Ovary (tissue), 10 donors: Measurements from ENCODE around the gene MUC6. TPM values are rescaled to one million over a fixed set of nuclear protein-coding genes. Genes with fewer than 3 reads are reported as not detected.
A peak's percentile ranks its signal among the peaks of the same experiment; 100 is the strongest.

ENCODE experiments used
- DNase-seq, 5 donors: peaks; one replicate each; pipeline ENCODE4 v3.0.0-alpha.2; 2019 to 2020
- H3K27ac ChIP-seq, 2 donors: fragments of 200-600 bp; one replicate each; pipeline versions ENCODE4 v1.5.1 to v1.8.0; 2019 to 2022
- H3K27me3 ChIP-seq: fragments of 200-600 bp; one replicate; pipeline ENCODE4 v1.8.0; 2022
- H3K36me3 ChIP-seq: fragments of 200-600 bp; sonication (generic); one replicate; pipeline ENCODE4 v1.5.1; 2019
- H3K4me1 ChIP-seq: one replicate; pipeline ENCODE4 v1.8.1; 2013; ENCODE audit warnings: mild to moderate bottlenecking, moderate library complexity; ENCODE audit not compliant: insufficient read depth
- H3K4me3 ChIP-seq: fragments of 200-600 bp; sonication (generic); one replicate; pipeline ENCODE4 v1.5.1; 2017
- H3K9me3 ChIP-seq, 2 donors: fragments of 200-600 bp in 1 of 2; sonication (generic) in 1 of 2; one replicate each; pipeline versions ENCODE4 v1.5.1 to v1.8.1; 2013 to 2019; ENCODE audit warnings: mild to moderate bottlenecking in 1 of 2, moderate library complexity in 1 of 2
- CTCF ChIP-seq, 3 donors: fragments of 450-650 bp in 2 of 3; fragments of 200-600 bp in 1 of 3; IDR thresholded peaks; one replicate each; pipeline versions ENCODE4 v1.5.1 to v1.8.0; 2016 to 2022; ENCODE audit warnings: antibody characterized with exemption in 3 of 3, mild to moderate bottlenecking in 1 of 3
- EP300 ChIP-seq: sonication (generic); formaldehyde crosslinking; IDR thresholded peaks from one replicate; pipeline ENCODE4 v1.6.1; 2017; ENCODE audit warnings: antibody characterized with exemption
- POLR2A ChIP-seq: fragments of 450-650 bp; IDR thresholded peaks from one replicate; pipeline ENCODE4 v1.6.1; 2017; ENCODE audit warnings: antibody characterized with exemption, mild to moderate bottlenecking, moderate library complexity
- WGBS, 3 donors: extraction: QIAGEN DNeasy Blood & Tissue Kit in 1 of 3; methylation state at CpG; one replicate each; pipeline versions ENCODE4 v1.1.5 to v1.1.7; 2013 to 2017; 5-methylcytosine and 5-hydroxymethylcytosine counted together
- intact Hi-C, 4 donors: fragments of 100-400 bp; cut with DNase I; formaldehyde crosslinking; loops; one replicate each; pipeline versions ENCODE4 v1.11.0 to v1.15.1; 2022 to 2023
- long read RNA-seq, 3 donors: library from polyadenylated mRNA in 2 of 3; unstranded in 2 of 3; transcript quantifications; one replicate each; pipeline ENCODE4 v2.0.0 and lab custom pipeline, GENCODE V29; 2021 to 2026
- polyA plus RNA-seq, 2 donors: library from polyadenylated mRNA; stranded (reverse); fragments of 200-250 nt in 1 of 2; fragments of 350-450 nt in 1 of 2; fragmentation: Illumina TruSeq in 1 of 2; extraction: RNeasy Lipid Tissue Mini Kit (QIAGEN cat#74804) in 1 of 2; gene quantifications; one replicate each; pipeline ENCODE4 v1.2.3, GENCODE V29; 2013 to 2014
- total RNA-seq, 7 donors: library from RNA; depleted of rRNA in 2 of 7; stranded (reverse); fragments of >200 nt in 2 of 7; fragmentation: NEBNext Ultra II Directional in 3 of 7; extraction: Animal tissue kit (Norgen Biotek cat#: 25700) in 3 of 7; gene quantifications; one replicate each; pipeline versions ENCODE4 v1.1.0 to v1.2.4, GENCODE V29; 2016 to 2023
- donor health status: DM: no; HTN: no; CAD: no; lungs with moderate emphysema.
- donor health status: DM: no; HTN: no; CAD: no.
- donor health status: Bipolar disorder and iron deficiency.
- donor health status: DM: yes; HTN: yes; CAD: no.
- donor health status: DM: no; HTN: no; CAD: no.
- donor health status: DM: yes; HTN: yes; CAD: no.

Gene MUC6
- total RNA-seq = 1 to 10 TPM in 1 of 7 donors, under 1 TPM in 5, not detected in 1; 0.23 to 7.2 (median 0.41) TPM
- polyA plus RNA-seq = under 1 TPM; 0.02 to 0.06 TPM
- long read RNA-seq, donor 1, partial matches to known transcripts = 0 of 3 reads
- long read RNA-seq, donor 1, other reads (novel, unspliced or antisense) = 3 of 3 reads
- long read RNA-seq, donor 2 = 0 reads
- long read RNA-seq, donor 3, partial matches to known transcripts = 2 of 4 reads
- long read RNA-seq, donor 3, other reads (novel, unspliced or antisense) = 2 of 4 reads

DNA sequence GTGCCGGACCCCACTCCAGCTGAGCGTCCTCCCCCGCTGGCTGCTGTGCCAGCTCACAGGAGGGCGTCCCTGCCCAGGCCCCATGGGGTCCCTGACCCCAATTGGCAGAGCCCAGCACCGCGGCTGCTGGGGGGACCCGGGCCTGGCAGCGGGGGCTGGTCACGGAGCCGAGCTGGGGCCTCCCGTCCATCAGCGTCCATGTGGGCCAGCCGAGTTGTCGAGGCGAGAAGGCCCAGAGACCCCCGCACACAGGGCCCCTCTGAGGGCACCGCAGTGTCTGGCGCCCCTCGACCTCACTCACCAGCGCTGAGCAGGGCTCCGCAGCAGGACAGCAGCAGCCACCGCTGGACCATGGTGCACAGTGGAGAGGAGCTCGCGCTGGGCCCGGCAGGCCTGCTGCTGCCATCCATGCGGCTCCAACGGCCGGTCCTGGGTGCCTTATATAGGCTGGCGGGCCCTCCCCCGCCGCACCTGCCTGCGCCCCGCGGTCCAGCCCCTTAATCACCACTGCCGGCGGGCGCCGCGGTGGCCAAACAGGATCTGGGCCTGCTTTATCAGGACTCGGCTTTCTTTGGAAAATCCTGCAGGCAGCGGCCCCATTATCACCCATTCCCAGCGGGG is at the start of gene MUC6:
Gene MUC6 (minus strand): TSS at position 416 of the 621 bp plus-strand sequence. CDS start 63 bp downstream, at position 353.
- H3K36me3 ChIP-seq = no peaks in the 10 kb centered on the region
- peaks cover 6% of the 10 kb centered on the region for H3K4me1 ChIP-seq
- no peak for DNase-seq
- H3K27ac ChIP-seq = no peak within 1 kb of the TSS
- H3K9me3 ChIP-seq = no peaks in the 10 kb centered on the region
- no peaks in the 10 kb centered on the region for H3K27me3 ChIP-seq
- TF ChIP-seq POLR2A = no peak
- TF ChIP-seq CTCF (IDR thresholded peaks at IDR 0.05) = no peak
- TF ChIP-seq EP300 = no peak
- intact Hi-C loops = loop anchor here in 1 of 4 donors (5.0 kb wide), 1 partner anchor 109 kb away; the partner anchor contains the start of gene AP2A2
- WGBS, 3 donors = 41 to 49% (median 43%) methylated on average over 28 to 42 of the region's 42 CpGs
- H3K4me3 ChIP-seq = no peak within 1 kb of the TSS

DNA sequence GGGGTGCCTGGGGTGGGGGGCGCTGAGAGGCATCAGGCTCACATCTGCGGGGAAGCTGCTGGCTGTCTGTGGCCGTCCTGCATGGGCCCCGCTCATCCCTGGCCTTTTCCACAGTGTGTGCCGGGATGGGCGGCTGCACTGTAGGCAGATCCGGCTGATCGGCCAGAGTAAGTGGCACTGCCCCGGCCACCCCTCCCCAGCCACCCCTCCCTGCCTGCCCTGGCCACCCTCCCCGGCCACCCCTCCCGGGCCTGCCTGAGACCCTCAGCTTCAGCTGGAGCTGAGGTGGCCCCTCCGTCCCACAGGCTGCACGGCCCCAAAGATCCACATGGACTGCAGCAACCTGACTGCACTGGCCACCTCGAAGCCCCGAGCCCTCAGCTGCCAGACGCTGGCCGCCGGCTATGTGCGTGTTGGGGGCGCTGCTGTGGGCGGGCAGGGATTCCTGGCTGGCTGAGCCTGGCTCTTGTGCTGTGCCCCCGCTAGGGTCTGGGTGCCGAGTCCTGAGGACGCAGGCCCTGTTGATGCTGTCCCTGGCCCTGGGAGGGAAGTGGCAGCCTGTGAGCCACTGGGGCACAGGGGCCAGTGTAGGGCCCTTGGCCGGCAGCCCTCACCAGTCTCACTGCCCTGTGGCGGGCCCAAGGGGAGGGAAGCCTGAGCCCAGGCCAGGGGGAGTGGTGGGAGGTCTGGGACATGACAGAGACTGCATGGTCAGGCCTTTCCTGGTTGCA is 49.1 kb upstream of the MUC6 start:
- TF ChIP-seq CTCF (IDR thresholded peaks at IDR 0.05) (no peak), EP300 (no peak), POLR2A (no peak)
- no peaks in the 10 kb centered on the region for H3K4me1 ChIP-seq
- H3K36me3 ChIP-seq = no peaks in the 10 kb centered on the region
- intact Hi-C loops = no loop called here
- no peaks in the 10 kb centered on the region for H3K27me3 ChIP-seq
- peak in 3 of 5 donors; percentile 4 to 22 (median 14) for DNase-seq
- H3K9me3 ChIP-seq = no peaks in the 10 kb centered on the region
- H3K27ac ChIP-seq = no peak overlapping the region
- H3K4me3 ChIP-seq = no peak overlapping the region
- 78 to 83% (median 79%) methylated on average over 11 to 26 of the region's 26 CpGs for WGBS, 3 donors

GRCh38 chr11:1084561-1085439 is 48.3 kb upstream of the MUC6 start:
- H3K4me1 ChIP-seq = no peaks in the 10 kb centered on the region
- no peaks in the 10 kb centered on the region for H3K36me3 ChIP-seq
- H3K27me3 ChIP-seq = no peaks in the 10 kb centered on the region
- no peaks in the 10 kb centered on the region for H3K9me3 ChIP-seq
- H3K27ac ChIP-seq = no peak overlapping the region
- peak in 3 of 5 donors; percentile 6 to 25 (median 10) for DNase-seq
- 63 to 78% (median 72%) methylated on average over 49 of the region's 49 CpGs for WGBS, 3 donors
- no peak overlapping the region for H3K4me3 ChIP-seq
- no peak for TF ChIP-seq POLR2A
- TF ChIP-seq EP300 = no peak
- TF ChIP-seq CTCF (IDR thresholded peaks at IDR 0.05) = no peak
- intact Hi-C loops = no loop called here
